ENCODE data around the gene SKI.

DNA sequence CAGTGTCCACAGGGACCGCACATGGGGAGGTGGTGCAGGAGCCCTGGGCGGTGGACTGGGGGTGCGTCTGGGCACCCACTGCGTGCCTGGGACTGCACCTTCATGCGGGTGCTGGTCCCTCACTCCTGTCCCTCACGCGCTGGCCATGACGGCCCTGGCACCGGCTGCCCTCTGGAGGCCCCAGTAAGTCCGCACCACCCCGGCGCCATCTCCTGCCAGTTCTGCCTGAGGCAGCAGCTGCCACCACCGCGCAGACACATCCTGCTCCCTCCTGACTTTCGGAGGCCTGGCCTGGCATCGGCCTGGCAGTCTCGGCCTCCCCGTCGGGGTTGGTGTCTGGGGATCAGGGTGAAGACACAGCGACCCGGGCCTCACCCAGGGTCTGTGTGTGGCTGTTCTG, 98.4 kb downstream of the SKI start:
- TF ChIP-seq, protein P1, sequence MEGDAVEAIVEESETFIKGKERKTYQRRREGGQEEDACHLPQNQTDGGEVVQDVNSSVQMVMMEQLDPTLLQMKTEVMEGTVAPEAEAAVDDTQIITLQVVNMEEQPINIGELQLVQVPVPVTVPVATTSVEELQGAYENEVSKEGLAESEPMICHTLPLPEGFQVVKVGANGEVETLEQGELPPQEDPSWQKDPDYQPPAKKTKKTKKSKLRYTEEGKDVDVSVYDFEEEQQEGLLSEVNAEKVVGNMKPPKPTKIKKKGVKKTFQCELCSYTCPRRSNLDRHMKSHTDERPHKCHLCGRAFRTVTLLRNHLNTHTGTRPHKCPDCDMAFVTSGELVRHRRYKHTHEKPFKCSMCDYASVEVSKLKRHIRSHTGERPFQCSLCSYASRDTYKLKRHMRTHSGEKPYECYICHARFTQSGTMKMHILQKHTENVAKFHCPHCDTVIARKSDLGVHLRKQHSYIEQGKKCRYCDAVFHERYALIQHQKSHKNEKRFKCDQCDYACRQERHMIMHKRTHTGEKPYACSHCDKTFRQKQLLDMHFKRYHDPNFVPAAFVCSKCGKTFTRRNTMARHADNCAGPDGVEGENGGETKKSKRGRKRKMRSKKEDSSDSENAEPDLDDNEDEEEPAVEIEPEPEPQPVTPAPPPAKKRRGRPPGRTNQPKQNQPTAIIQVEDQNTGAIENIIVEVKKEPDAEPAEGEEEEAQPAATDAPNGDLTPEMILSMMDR (IDR thresholded peaks at IDR 0.05), result no peak
- TF ChIP-seq POLR2A (IDR thresholded peaks at IDR 0.05), result no peak
